HepG2 (cell line): ENCODE data around the gene DTNB. TPM values are rescaled to one million over a fixed set of nuclear protein-coding genes. Genes with fewer than 3 reads are reported as not detected.

Source experiments
- GTF2F1 ChIP-seq: fragments of 150-350 bp; IDR thresholded peaks from 2 replicates; pipeline ENCODE4 v1.6.1; 2014; ENCODE audit warnings: low read length
- KDM2A ChIP-seq: sonication (generic); formaldehyde crosslinking; IDR thresholded peaks from 2 replicates; pipeline ENCODE4 v1.4.0; 2020; ENCODE audit warnings: low read depth, missing genetic modification reagents, borderline replicate concordance
- MAFK ChIP-seq, 2 experiments: IDR thresholded peaks in 1 of 2; conservative IDR thresholded peaks in 1 of 2; 2 replicates each; pipeline ENCODE4 v1.6.1; 2011; ENCODE audit warnings: improper control_type of control experiment in 2 of 2, low read length in 2 of 2
- MIER2 ChIP-seq: IDR thresholded peaks from 2 replicates; pipeline ENCODE4 v1.6.1; 2016; ENCODE audit warnings: missing biosample characterization, missing genetic modification reagents
- SNRNP70 ChIP-seq: fragments of 200-400 bp; formaldehyde crosslinking; IDR thresholded peaks from 2 replicates; pipeline ENCODE4 v1.6.1; 2017; ENCODE audit warnings: mild to moderate bottlenecking, low read depth, low read length, moderate library complexity
- TARDBP ChIP-seq: sonication (generic); formaldehyde crosslinking; IDR thresholded peaks from 2 replicates; pipeline ENCODE4 v1.8.0; 2022; ENCODE audit warnings: mild to moderate bottlenecking, missing genetic modification reagents
- ZBTB21 ChIP-seq: sonication (generic); formaldehyde crosslinking; IDR thresholded peaks from 2 replicates; pipeline ENCODE4 v1.4.0; 2020; ENCODE audit warnings: missing genetic modification reagents
- ZFX ChIP-seq: sonication (generic); formaldehyde crosslinking; IDR thresholded peaks from 2 replicates; pipeline ENCODE4 v1.4.0; 2020; ENCODE audit warnings: mild to moderate bottlenecking, low read depth, missing genetic modification reagents, moderate library complexity
- ZNF34 ChIP-seq: sonication (generic); formaldehyde crosslinking; IDR thresholded peaks from 2 replicates; pipeline ENCODE4 v1.4.0; 2020; ENCODE audit warnings: mild to moderate bottlenecking, missing genetic modification reagents, borderline replicate concordance
- ZNF788 ChIP-seq: sonication (generic); formaldehyde crosslinking; IDR thresholded peaks from 2 replicates; pipeline ENCODE4 v1.5.0; 2020; ENCODE audit warnings: mild to moderate bottlenecking, missing genetic modification reagents, borderline replicate concordance
- polyA plus RNA-seq, 8 experiments: library from polyadenylated mRNA; depleted of rRNA in 3 of 8; stranded (reverse) in 7 of 8; unstranded in 1 of 8; fragments of >200 nt; fragmentation: Illumina TruSeq in 4 of 8; extraction: Trizol in 4 of 8; gene quantifications; 2 replicates each; pipeline versions ENCODE4 v1.2.1 to v1.2.3, GENCODE V29; 2011 to 2016; ENCODE audit warnings: low read depth in 4 of 8, missing spikeins in 1 of 8, mixed read lengths in 1 of 8; ENCODE audit not compliant: insufficient read depth in 1 of 8
- total RNA-seq, 5 experiments: library from RNA; depleted of rRNA; stranded (reverse); fragments of >200 nt; fragmentation: Illumina TruSeq; extraction: Trizol; gene quantifications; 2 replicates each; pipeline ENCODE4 v1.2.3, GENCODE V29; 2016; ENCODE audit warnings: low read depth in 1 of 5
- TF ChIP-seq, protein P1 (sequence below): sonication (generic); formaldehyde crosslinking; IDR thresholded peaks from 2 replicates; pipeline ENCODE4 v1.9.0; 2022; ENCODE audit warnings: low read depth, missing genetic modification reagents
- TF ChIP-seq, protein P2 (sequence below): sonication (generic); formaldehyde crosslinking; IDR thresholded peaks from 2 replicates; pipeline ENCODE4 v1.5.1; 2020; ENCODE audit warnings: mild to moderate bottlenecking, missing genetic modification reagents, moderate library complexity
- TF ChIP-seq, protein P3 (sequence below): sonication (generic); formaldehyde crosslinking; IDR thresholded peaks from 2 replicates; pipeline ENCODE4 v1.4.0; 2020; ENCODE audit warnings: missing genetic modification reagents
- TF ChIP-seq, protein P4 (sequence below): sonication (generic); formaldehyde crosslinking; IDR thresholded peaks from 2 replicates; pipeline ENCODE4 v1.4.0; 2020; ENCODE audit warnings: missing genetic modification reagents

Gene DTNB
- total and polyA plus RNA-seq, 2 of the 13 experiments (the other 11 are each of a cell fraction or from before 2014, with no cell fraction given), result 14.4 to 23.9 TPM

DNA sequence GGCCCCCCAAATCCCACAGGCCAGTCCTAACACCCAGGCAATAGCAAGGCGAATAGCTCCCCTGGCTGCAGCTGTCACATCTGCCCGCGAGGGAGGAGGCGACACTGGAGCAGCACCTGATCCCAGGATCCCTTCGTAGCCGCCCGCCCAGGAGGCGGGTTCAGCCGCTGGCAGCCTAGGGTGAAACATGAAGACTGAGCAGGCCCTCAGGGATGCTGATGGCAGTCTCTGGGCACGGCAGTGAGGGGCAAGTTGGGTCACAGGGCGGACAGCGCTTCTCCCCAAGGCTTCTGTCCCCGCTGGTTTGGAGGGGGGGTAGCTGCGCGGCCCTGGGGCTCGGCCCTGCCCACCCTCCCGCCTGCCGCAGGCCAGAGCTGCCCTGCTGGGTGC is 333.6 kb downstream of the DTNB start (continued):
- TF ChIP-seq, protein P1, sequence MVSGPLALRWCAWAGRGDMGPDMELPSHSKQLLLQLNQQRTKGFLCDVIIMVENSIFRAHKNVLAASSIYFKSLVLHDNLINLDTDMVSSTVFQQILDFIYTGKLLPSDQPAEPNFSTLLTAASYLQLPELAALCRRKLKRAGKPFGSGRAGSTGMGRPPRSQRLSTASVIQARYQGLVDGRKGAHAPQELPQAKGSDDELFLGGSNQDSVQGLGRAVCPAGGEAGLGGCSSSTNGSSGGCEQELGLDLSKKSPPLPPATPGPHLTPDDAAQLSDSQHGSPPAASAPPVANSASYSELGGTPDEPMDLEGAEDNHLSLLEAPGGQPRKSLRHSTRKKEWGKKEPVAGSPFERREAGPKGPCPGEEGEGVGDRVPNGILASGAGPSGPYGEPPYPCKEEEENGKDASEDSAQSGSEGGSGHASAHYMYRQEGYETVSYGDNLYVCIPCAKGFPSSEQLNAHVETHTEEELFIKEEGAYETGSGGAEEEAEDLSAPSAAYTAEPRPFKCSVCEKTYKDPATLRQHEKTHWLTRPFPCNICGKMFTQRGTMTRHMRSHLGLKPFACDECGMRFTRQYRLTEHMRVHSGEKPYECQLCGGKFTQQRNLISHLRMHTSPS (CRISPR knock-in tag), result 0 out of 2 replicates have a peak, but pooled peaks have one; percentile 39
- TF ChIP-seq TARDBP (no peak), ZFX (CRISPR knock-in tag) (peak; percentile 62; the same call in 1 of the 2 replicates), KDM2A (peak; percentile 26), GTF2F1 (no peak), MIER2 (CRISPR knock-in tag) (0 out of 2 replicates have a peak, but pooled peaks have one; percentile 14), ZNF788 (CRISPR knock-in tag) (no peak), MAFK (conservative IDR thresholded peaks at IDR 0.05 in 1 of 2, IDR thresholded peaks at IDR 0.05 in 1 of 2; ENCODE audit: low read length in 2 of 2) (no peak), ZNF34 (CRISPR knock-in tag) (no peak), SNRNP70 (no peak), ZBTB21 (no peak)
- TF ChIP-seq, protein P2, sequence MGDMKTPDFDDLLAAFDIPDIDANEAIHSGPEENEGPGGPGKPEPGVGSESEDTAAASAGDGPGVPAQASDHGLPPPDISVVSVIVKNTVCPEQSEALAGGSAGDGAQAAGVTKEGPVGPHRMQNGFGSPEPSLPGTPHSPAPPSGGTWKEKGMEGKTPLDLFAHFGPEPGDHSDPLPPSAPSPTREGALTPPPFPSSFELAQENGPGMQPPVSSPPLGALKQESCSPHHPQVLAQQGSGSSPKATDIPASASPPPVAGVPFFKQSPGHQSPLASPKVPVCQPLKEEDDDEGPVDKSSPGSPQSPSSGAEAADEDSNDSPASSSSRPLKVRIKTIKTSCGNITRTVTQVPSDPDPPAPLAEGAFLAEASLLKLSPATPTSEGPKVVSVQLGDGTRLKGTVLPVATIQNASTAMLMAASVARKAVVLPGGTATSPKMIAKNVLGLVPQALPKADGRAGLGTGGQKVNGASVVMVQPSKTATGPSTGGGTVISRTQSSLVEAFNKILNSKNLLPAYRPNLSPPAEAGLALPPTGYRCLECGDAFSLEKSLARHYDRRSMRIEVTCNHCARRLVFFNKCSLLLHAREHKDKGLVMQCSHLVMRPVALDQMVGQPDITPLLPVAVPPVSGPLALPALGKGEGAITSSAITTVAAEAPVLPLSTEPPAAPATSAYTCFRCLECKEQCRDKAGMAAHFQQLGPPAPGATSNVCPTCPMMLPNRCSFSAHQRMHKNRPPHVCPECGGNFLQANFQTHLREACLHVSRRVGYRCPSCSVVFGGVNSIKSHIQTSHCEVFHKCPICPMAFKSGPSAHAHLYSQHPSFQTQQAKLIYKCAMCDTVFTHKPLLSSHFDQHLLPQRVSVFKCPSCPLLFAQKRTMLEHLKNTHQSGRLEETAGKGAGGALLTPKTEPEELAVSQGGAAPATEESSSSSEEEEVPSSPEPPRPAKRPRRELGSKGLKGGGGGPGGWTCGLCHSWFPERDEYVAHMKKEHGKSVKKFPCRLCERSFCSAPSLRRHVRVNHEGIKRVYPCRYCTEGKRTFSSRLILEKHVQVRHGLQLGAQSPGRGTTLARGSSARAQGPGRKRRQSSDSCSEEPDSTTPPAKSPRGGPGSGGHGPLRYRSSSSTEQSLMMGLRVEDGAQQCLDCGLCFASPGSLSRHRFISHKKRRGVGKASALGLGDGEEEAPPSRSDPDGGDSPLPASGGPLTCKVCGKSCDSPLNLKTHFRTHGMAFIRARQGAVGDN (CRISPR knock-in tag), result peak; percentile 67
- TF ChIP-seq, protein P3, sequence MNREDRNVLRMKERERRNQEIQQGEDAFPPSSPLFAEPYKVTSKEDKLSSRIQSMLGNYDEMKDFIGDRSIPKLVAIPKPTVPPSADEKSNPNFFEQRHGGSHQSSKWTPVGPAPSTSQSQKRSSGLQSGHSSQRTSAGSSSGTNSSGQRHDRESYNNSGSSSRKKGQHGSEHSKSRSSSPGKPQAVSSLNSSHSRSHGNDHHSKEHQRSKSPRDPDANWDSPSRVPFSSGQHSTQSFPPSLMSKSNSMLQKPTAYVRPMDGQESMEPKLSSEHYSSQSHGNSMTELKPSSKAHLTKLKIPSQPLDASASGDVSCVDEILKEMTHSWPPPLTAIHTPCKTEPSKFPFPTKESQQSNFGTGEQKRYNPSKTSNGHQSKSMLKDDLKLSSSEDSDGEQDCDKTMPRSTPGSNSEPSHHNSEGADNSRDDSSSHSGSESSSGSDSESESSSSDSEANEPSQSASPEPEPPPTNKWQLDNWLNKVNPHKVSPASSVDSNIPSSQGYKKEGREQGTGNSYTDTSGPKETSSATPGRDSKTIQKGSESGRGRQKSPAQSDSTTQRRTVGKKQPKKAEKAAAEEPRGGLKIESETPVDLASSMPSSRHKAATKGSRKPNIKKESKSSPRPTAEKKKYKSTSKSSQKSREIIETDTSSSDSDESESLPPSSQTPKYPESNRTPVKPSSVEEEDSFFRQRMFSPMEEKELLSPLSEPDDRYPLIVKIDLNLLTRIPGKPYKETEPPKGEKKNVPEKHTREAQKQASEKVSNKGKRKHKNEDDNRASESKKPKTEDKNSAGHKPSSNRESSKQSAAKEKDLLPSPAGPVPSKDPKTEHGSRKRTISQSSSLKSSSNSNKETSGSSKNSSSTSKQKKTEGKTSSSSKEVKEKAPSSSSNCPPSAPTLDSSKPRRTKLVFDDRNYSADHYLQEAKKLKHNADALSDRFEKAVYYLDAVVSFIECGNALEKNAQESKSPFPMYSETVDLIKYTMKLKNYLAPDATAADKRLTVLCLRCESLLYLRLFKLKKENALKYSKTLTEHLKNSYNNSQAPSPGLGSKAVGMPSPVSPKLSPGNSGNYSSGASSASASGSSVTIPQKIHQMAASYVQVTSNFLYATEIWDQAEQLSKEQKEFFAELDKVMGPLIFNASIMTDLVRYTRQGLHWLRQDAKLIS (CRISPR knock-in tag), result no peak
- TF ChIP-seq, protein P4, sequence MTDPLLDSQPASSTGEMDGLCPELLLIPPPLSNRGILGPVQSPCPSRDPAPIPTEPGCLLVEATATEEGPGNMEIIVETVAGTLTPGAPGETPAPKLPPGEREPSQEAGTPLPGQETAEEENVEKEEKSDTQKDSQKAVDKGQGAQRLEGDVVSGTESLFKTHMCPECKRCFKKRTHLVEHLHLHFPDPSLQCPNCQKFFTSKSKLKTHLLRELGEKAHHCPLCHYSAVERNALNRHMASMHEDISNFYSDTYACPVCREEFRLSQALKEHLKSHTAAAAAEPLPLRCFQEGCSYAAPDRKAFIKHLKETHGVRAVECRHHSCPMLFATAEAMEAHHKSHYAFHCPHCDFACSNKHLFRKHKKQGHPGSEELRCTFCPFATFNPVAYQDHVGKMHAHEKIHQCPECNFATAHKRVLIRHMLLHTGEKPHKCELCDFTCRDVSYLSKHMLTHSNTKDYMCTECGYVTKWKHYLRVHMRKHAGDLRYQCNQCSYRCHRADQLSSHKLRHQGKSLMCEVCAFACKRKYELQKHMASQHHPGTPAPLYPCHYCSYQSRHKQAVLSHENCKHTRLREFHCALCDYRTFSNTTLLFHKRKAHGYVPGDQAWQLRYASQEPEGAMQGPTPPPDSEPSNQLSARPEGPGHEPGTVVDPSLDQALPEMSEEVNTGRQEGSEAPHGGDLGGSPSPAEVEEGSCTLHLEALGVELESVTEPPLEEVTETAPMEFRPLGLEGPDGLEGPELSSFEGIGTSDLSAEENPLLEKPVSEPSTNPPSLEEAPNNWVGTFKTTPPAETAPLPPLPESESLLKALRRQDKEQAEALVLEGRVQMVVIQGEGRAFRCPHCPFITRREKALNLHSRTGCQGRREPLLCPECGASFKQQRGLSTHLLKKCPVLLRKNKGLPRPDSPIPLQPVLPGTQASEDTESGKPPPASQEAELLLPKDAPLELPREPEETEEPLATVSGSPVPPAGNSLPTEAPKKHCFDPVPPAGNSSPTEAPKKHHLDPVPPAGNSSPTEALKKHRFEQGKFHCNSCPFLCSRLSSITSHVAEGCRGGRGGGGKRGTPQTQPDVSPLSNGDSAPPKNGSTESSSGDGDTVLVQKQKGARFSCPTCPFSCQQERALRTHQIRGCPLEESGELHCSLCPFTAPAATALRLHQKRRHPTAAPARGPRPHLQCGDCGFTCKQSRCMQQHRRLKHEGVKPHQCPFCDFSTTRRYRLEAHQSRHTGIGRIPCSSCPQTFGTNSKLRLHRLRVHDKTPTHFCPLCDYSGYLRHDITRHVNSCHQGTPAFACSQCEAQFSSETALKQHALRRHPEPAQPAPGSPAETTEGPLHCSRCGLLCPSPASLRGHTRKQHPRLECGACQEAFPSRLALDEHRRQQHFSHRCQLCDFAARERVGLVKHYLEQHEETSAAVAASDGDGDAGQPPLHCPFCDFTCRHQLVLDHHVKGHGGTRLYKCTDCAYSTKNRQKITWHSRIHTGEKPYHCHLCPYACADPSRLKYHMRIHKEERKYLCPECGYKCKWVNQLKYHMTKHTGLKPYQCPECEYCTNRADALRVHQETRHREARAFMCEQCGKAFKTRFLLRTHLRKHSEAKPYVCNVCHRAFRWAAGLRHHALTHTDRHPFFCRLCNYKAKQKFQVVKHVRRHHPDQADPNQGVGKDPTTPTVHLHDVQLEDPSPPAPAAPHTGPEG (CRISPR knock-in tag), result peak; percentile 99
